Stimulated activated CD8-positive, alpha-beta memory T cell treated with anti-CD3 and anti-CD28 coated beads, Interleukin-12 subunit alpha, Interleukin-12 subunit beta, amount 100 ng/mL, for 24 hours (primary cell): ENCODE results near the gene DRG2.

Experiments used
- DNase-seq: peaks from one replicate; pipeline ENCODE4 v3.0.0-alpha.2; 2020; ENCODE audit errors: extremely low read depth

The DRG2 gene

DNA sequence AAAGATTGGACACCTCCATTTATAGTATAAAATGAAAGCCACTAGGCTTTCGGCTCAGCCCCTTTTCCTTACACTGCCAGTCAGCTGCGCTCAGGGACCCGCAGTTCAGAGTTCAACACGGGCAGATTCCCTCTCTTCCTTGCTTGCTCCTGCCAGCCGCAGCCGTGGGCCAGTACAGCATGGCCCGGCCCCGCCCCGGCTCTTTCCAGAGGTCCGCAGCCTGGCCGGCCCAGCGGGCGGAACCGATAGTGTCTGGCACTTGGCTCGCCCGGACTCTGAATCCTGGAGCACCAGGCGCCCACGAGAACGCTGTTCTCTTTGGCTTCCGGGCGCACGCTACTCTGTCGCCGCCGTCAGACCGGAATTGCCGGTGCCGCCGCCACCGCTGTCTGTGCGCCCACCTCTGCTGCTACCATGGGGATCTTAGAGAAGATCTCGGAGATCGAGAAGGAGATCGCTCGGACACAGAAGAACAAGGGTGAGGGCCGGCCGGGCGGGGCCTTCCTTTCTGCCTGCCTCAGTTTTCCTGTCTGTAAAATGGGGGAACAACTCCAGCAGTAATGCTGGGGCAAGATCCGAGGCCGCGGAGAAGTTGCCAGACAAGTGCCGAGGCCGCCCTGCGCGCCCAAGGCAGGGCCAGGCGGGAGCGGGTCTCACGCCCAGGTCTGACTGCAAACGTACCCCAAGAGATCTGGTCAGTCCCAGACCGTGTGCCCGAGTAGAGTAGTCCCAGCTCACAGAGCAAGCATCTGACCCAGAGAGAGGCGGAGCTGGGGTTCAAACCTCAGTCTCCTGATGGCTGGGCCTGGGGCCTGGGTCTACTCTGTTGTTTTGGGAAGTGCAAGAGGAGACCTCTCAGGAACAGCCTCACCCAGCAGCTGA is at the start of gene DRG2:
Gene DRG2 (plus strand): TSS at position 339 of the 882 bp plus-strand sequence. CDS start 76 bp downstream, at position 415.
- peak; percentile 57 for DNase-seq

- no peak for DNase-seq
These were observed 49.4 kb upstream of the DRG2 start for GRCh38 chr17:18038149-18038850.

- peak; percentile 100 for DNase-seq
These were observed 48.8 kb upstream of the DRG2 start, which contains the start of the genes ATPAF2 and GID4 for GRCh38 chr17:18038861-18039534. ATPAF2 (minus strand) TSS chr17:18039168; CDS start chr17:18039013, 155 bp downstream. GID4 (plus strand) TSS chr17:18039408; CDS start chr17:18039465, 57 bp downstream.

- no peak for DNase-seq
These were observed 48.0 kb upstream of the DRG2 start for GRCh38 chr17:18039535-18040260.

- DNase-seq = no peak
These were observed 47.4 kb upstream of the DRG2 start for GRCh38 chr17:18040261-18040858.

DNA sequence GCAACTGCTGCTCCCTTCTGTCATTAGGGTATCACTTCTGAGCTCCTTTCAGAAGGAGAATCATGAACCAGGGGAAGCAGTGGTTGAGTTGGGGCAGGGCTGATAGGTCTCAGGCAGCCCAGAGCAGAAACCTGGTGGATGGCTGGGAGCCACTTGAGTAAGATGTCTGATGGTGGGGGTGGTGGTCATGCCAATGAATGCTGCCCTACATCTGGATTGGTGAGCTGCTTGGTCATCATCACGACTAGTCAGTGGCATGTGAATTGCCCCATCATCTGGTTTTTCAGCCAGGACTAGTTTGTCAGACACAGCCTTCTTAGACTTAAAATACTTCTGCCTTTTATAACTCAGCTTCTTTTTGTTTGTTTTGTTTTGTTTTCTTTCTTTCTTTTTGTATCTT is 46.0 kb upstream of the DRG2 start:
- no peak for DNase-seq

DNA sequence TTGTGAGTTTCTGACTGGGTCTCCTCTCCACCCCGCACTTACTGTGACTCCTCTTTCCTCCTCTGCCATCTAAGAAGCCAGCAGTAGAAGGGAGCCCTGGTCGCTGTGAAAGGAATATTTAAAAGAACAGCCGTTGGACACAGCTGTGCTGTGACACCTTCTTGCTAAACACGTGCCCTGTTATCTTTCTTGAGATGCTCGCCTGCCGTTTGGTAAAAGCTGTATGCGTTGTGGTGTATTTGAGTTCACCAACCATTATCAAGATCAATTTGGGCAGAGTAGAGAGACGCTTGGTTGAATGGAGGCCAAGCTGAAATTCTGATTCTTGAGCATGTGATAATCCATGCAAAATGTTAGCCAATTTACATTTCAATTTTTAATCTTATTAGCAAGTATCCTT is 44.8 kb upstream of the DRG2 start:
- no peak for DNase-seq

DNA sequence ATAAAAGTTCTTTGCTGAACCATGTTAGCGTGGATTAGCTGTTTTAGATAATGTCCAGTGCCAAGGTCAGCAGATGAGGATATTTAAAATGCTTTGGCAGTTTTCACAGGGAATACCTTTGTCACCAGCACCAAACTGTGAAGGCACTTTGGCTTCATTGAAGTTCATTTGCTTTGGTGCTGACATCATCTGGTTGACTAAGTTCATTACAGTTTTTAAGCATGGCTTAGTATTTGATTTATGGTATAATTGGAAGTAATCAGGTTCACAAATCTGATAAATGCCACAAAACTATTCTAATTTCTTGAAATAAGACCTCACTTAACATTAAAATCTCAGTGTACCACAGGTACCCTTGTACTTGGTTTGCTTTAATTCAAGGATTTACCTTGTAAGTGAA is 44.3 kb upstream of the DRG2 start:
- DNase-seq = no peak

DNA sequence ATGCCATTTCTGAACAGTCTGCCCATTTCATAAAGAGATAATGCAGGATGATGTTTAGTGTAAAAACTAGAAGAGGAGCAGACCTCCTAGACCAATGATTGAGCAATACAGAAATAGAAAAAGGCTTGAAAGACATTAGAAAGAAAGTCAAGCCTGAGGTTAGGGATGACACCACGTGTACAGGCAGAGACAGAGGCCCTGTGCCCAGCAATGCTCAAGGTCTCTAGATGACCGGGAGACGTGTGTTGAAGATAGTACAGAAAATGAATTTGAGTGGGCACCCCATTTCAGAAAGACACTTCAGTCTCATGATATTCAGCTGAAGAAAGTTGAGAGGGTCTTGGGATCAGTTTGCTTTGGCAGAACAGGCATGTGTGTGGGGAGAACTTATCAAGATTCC is 43.1 kb upstream of the DRG2 start:
- no peak for DNase-seq

- no peak for DNase-seq
These were observed 41.9 kb upstream of the DRG2 start for GRCh38 chr17:18045691-18046350.

DNA sequence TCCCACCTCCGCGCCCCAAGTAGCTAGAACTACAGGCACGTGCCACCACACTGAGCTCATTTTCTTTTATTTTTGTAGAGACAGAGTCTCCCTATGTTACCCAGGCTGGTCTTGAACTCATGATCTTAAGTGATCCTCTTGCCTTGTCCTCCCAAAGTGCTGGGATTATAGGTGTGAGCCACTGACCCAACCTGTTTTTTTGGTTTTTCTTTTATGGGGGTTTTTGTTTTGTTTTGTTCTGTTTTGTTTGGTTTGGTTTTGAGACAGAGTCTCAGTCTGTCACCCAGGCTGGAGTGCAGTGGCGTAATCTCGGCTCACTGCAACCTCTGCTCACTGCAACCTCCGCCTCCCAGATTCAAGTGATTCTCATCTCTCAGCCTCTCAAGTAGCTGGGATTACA is 32.2 kb upstream of the DRG2 start:
- no peak for DNase-seq

GRCh38 chr17:18056214-18056613 is 31.5 kb upstream of the DRG2 start:
- DNase-seq = no peak

DNA sequence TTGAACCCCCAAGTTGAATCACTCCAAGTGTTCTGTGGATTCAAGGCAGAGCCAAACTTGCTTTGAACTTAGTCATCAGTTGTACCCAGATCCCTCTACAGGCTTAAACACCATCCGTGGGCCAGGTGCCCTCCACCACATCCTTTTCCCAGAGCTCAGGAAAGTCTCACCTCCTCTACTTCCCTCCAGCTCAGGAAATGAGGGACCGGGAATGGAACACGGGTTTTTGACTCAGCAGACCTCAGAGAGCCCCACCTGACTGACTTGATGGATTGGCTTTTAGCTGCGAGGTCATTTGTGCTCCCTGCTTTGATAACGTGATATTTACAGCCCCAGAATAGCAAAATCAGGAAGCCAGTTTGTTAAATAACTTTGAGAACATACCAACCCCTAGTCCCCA is 28.5 kb upstream of the DRG2 start:
- DNase-seq = no peak

GRCh38 chr17:18064053-18064452 is 23.7 kb upstream of the DRG2 start:
- no peak for DNase-seq

DNA sequence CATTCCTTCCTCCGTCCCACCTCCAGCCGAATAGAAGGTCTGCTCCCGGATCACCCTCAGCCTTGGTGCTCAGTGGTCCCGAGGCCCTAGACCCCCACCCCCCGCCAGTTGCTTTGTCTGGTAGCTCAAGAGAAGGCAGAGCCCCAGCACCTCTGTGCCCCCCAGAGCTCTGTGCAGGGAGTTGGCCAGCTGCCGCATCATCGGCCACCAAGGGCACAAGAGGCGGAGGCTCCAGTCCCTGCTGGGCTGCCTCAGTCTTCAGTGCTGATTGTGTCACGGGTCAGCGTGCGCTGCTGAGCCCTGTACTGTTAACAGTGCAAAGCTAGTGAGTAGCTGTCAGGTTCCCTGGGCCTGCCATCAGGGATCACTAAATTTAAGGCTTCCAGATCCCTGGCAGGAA is 22.2 kb upstream of the DRG2 start:
- no peak for DNase-seq

- DNase-seq = no peak
These were observed 20.9 kb upstream of the DRG2 start for GRCh38 chr17:18066866-18067265.

- DNase-seq = no peak
These were observed 18.6 kb upstream of the DRG2 start for GRCh38 chr17:18069101-18069500.

DNA sequence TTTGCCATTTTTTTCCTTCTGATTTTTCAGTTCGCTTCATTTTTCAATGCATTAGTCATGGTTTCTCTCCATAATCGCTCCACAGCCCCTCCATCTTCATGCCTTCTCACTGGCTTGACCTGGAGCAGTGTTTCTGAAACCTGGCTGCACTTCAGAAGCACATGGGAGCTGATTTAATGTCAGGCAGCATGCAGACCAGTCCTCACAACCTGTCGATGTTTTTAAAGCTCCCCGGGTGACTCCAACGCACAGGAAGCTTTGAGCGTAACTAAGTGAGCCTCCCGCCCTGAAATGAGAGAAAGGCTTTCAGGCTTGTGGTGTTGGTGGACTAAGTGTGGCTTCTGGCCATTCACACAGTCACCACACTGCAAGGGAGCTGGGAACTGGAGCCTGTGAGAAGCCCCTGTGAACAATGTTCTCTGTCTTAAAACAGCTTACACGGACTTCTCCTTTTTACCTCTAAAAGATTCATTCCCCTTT is 16.8 kb upstream of the DRG2 start:
- no peak for DNase-seq

DNA sequence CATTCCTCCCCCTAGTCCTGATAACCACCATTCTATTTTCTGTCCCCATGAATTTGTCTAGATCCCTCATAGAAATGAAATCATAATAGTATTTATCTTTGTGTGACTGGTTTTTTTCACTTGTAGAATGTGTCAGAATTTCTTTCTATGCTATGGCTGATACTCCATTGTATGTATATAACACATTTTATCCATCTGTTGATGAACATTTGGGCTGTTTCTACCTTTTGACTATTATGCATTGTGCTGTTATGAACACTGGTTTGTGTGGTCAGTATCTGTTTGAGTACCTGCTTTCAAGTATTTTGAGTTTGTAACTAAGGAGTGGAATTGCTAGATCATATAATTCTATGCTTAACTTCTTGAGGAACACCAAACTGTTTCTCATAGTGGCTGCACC is 16.0 kb upstream of the DRG2 start:
- no peak for DNase-seq

- no peak for DNase-seq
These were observed 13.0 kb upstream of the DRG2 start for GRCh38 chr17:18074566-18075272.
